ENCODE data around the gene TMEFF2.

Gene TMEFF2

DNA sequence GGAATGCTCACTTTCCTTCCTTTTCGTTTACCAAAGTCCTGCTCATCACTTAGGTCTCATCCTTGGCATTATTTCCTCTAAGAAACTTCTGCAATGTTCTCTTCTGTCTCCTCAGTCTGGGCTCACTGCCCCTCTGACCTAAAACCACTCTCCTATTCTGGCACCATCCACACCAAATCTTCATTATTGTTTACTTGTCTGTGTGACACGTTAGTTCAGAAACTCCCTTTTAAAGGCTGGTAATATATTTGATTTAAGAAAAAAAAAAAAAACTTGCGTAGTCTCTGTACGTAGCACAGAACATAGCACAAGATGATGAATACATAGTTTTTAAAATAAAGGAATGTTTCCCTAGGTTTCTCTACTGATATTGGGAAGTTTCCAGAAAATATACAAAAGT is 229.0 kb downstream of the TMEFF2 start:
- no peak for DNase-seq (ENCODE audit: low read depth)

DNA sequence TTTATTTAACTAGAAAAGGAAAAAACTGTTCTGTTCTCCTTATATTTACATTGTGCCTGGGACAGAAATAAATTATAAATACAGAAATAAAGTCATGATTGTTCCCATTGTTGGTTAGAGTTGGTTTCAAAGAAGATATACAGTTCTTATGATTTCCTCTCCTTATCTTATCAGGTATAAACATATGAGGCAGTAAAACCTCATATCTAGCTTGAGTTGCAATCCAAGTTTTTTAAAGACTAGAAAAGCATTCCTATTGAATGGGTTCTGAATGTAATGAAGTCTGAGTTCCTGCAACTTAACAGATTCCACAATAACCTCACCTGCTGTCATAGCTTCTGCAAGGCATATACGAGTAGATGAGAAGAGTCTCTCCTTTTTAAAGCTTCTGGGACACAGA is 233.2 kb downstream of the TMEFF2 start:
- no peak for DNase-seq (ENCODE audit: low read depth)

DNA sequence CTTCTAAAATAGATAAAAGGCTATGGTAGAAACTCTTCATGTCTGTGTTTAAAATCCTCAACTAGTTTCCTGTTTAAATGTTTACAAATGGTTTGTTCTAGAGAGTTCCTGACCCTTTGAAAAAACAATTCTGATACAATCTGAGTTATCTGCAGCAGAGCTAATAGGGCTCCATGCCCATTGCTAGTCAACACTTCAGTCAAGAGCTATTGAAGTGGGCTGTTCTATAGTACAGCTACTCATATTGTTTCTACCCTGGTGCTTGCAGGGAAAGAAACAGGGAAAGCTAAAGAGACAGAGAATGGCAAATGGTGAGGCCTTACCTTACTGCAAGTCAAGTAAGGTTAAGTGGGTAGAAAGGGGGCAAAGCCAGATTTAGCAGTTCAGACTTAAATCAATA is 235.5 kb downstream of the TMEFF2 start:
- DNase-seq (ENCODE audit: low read depth) = no peak

DNA sequence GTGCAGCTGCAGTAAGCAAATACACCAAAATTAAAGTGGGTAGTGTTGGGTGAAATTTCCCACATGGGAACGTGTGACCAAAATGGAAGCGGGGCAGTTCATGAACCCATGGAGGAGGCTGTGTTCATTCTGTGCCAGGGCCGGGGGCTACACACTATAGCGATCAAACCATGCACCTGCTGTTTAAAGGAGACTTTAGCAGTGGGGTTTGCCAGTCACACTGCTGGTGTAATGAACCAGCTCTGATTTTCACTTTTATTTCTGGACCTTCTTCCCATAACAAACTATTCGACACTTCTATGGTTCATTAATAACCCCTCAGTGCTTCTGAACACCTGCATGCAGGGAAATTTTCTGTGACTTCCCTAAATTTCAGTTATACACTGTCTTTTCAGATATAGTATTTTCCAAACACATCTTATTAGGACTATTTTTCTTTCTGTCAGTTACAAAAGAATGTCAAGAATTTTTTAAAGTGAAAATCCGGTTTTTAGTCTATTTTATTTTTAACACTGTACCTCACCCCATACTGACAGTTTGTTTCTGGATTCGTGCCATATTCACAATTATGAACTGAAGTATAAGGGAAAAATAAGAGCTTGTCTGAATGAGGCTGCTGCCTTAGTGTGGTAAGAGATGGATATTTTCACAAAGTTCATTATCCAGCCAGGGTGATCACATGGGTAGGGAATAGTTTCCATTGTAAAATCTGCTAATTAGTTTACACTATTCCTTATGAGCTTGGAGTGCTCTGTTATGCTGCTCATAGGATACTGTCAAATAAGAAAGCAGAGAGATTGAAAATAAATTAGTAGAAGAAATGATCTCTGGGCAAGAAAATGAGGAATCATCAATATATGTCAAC is 236.5 kb downstream of the TMEFF2 start:
- DNase-seq (ENCODE audit: low read depth) = no peak

DNA sequence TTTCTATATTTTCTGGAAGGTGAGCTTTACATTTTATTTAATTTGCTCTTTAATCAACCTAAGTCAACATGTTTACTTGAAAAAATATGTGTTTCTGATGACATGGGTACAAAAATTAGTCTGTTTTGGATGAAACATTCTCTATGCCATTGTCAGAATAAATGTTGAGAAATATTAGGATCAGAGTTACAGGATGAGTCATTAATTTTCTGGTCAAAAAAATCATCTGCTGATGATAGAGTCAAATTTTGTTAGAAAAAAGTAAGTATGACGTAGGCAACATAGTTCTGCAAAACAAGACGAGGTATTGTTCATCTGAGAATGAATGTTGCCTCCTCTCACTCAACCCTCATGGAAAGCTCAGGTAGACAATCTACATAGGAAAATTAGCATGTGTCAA is 240.3 kb downstream of the TMEFF2 start:
- no peak for DNase-seq (ENCODE audit: low read depth)

DNA sequence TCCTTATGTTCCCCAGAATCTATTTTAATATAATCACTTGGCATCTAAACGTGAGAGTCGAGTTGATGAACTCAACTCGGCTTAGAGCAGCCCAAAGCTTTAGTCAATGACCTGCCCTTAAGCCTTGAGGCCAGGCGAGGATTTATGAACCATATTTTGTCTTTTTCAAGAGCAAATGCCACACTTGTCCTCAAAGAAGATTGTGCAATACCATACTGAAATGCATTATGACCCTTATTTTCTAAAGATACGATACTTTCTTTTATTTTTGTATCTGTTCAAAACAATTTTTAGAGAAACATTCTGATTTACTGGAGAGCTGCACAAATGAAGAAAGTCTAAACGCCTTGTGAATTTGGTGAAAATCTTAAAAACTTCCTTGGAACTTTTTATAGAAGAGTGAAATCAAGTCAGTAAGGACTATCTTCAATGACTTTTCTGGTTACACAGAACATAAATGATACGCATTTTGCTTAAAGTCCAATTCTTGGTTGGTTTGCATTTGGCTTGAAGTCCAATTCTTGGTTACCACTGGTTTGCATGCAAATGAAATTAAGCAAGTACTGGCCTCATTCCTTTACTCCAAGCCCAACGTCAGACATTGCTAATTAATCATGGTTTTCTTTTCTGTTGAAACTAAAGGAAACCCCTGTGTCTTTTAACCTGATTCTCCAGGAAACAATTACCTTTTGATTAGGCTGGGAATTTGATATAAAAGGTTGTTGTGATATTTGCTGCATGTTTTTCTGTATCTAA is 242.0 kb downstream of the TMEFF2 start:
- no peak for DNase-seq (ENCODE audit: low read depth)

DNA sequence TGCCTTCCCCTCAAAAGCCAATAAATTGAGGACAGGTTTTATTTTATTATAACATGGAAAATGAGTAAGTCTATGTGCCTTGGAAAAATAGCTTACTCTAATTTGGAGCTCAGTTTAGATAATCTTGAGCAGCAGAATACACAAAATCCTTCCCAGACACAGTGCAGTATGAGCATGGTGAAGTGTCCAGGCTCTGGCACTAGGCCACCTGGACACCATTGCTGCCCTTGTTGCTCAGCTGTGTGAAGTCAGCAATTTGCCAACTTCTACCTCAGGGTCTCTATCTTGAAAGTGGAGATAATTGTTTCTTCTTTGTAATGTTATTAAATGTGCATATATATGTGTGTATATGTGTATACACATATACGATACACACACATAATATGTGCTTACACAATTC is 242.9 kb downstream of the TMEFF2 start:
- no peak for DNase-seq (ENCODE audit: low read depth)

DNA sequence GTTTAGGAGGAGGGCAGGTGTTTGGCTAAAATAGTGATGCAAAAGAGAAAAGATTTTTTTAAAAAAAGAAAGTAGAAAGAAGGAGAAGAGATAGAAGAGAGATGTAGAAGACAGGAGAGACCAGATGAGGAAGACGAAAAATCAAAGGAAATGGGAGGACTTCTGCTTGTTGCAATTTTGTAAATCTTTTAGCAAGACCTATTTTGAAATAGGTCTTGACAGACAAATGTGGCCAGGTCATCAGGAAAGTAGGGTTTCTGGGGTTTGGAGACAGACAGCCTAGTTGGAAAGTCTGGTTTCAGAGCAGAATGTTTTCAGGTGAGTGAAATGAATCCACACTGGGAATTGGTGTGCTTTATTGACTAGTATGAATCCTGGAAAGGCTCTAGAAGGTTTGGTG is 243.4 kb downstream of the TMEFF2 start:
- no peak for DNase-seq (ENCODE audit: low read depth)

DNA sequence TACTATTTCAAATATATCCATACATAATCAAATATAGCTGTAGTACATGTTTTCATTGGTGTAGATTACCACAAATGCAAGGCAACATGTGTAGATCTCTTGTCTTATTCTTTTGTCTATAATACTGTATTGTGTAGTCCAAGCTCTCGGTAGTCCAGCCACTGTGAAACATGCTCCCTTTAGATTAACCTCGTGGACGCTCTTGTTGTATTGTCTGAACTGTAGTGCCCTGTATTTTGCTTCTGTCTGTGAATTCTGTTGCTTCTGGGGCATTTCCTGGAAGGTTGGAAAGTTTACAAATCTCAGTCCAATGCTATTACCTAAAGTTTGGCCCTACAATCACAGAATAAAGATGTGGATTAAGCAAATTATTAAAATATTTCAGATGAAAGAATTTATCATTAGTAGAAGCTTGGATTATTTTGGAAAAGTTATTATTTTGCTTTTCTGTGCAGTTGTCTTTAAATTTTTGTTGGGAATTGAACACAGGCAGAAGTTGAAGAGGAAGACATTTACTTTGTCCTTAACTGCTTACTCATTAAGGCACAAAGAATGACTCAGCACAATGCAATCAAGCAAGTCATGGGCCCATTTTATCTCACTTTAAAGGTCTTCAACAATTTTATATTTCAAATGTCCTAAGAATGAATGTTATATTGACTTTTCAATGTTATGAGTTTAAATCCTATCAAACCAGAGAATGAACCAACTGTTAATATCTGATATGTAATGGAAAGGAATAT is 244.4 kb downstream of the TMEFF2 start:
- DNase-seq (ENCODE audit: low read depth) = no peak

DNA sequence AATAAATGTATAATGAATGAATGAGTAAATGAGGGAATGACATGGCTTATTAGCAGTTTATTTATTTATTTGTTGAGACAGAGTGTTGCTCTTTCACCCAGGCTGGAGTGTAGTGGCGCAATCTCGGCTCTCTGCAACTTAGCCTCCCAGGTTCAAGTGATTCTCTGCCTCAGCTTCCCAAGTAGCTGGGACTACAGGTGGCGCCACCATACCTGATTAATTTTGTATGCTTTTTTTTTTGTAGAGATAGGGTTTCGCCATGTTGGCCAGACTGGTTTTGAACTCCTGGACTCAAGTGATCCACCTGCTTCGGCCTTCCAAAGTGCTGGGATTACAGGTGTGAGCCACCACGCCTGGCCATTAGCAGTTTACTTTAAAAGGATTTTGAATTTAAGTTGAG is 247.5 kb downstream of the TMEFF2 start:
- DNase-seq (ENCODE audit: low read depth) = no peak

DNA sequence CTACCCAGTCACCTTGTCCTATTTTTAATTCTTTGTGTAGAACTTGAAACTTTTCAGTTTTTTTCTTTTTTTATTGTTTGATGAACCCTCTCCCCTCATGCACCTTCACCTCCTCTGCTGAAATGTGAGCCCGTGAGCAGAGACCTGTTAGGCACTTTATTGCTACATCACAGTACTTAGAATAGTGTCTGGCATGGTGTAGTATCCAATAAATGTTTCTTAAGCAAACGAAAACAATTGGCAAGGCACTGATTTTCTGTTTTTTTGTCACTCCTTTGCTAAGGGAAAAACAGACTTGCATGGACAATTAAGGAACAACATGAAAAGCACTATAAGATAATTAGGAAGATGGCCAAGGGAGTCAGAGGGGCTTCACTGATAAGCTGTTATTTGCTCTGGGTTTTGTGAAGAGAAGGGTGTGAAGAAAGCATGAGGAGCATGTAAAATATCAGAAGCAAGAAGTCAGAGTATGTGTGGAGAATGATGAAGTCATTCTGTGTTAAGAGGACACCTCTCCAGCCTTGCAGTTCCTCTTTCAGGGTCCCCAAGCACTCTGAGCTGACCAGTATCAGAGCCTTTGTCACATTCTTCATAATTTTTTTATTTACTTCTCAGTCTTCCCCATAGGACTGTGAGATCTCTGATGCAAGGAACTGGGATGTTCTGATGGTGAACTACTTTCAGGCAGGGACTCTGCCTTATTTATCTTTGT is 248.1 kb downstream of the TMEFF2 start:
- no peak for DNase-seq (ENCODE audit: low read depth)

DNA sequence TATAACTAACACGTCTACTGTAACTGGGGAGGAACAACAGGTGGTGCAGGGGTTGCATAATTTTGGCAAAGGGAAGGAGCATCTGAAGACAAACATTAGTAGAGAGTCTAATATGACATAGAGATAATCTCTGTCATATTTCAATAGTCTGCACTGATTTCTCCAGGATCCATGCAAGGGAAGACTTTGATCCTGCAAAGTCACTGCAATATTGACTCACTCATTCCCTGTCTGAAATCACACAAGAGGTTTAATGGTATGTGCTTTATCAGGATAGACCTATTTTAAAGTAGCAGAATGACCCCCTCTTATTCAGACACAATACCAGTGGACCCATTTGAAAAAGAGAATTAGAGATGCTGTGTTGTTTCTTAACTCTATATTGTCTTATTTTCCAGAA is 249.1 kb downstream of the TMEFF2 start:
- no peak for DNase-seq (ENCODE audit: low read depth)

DNA sequence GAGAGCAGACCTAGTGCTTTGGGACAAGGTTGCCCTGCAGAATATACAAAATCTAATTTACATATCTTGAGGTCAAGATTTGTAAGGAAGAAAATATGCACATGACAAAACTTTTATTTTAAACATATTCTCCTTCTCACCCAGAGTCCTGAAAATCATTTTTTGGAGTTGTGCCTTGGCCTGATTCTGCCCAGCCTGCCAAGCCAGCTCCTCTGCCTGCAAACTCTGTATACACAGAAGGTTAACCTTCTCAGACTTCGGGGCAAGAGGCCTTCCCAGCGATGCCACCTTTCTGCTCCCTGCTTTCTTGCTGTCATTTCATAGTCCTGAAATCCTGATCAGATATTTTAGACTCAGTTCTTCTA is 252.0 kb downstream of the TMEFF2 start:
- DNase-seq (ENCODE audit: low read depth) = no peak

DNA sequence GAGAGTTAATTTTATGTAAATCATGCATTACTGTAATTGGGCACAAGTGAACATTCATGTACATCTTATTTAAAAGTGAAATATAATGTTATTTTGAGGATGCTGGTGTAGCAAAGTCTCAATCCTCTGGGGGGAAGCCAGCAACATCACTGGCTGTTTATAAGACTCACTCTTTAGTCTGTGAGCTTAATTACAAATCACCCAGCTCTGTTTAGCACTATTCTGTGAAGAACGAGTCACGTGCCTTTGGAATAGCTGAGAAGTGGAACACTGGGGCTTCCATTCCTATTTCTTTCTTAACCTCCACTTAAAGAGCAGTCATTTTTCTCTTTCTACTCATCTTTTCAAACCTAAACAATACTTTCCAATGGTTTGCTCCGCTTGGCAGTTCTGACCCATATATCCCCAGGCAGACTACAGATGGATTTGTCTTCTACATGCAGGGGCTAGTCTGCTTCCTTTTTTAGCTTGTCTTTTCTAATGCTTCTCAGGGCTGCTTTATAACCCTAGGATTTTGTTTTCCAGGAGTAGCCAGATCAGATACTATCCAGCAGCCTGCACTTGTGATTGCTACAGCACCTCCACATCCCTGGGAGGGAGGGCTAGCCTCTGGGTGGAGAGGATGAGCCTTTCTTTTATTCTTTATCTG is 252.5 kb downstream of the TMEFF2 start:
- DNase-seq (ENCODE audit: low read depth) = no peak

DNA sequence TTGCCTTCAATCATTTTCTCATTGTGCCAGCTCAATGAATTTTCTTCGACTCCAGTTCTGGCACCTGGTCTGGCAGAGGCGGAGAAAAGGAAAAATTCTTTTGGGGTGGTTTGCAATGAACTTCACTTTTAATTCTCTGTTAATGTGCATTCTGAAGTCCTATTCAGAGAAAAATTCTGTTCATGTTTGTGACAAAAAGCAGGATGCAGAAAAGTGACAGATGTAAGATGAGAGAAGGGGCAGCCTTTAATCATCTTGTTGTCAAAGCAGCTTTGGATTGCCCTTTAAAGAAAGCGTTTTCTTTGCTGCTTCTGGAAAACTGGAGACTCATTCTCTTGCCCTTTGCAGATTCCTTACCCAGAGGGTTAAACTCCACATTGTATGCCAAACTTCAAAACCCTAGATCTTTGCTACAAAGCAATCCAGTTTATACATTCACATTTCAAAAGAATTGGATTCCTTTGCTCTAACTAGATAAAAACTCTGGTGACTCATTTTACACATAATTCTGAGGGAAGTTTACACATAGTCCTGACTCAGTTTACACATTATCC is 253.3 kb downstream of the TMEFF2 start:
- no peak for DNase-seq (ENCODE audit: low read depth)

DNA sequence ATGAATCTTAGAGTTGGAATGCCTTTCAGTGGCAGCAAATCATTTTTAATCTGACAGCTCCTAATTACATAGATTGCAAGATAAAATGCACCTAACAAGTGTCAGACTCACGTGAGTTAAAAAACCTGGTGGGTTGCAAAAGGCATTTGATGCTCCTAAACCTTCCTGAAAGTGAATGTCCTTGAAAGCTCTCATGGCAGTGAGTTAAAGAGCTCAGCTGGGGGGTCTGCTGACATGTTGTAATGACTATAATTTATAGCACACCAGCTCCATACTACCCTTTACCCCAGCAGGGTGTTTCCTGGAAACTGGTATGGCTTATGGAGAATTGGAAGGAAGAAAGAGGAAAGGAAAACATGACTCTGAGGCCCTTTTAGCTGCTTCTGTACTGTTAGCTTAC is 256.0 kb downstream of the TMEFF2 start:
- no peak for DNase-seq (ENCODE audit: low read depth)

DNA sequence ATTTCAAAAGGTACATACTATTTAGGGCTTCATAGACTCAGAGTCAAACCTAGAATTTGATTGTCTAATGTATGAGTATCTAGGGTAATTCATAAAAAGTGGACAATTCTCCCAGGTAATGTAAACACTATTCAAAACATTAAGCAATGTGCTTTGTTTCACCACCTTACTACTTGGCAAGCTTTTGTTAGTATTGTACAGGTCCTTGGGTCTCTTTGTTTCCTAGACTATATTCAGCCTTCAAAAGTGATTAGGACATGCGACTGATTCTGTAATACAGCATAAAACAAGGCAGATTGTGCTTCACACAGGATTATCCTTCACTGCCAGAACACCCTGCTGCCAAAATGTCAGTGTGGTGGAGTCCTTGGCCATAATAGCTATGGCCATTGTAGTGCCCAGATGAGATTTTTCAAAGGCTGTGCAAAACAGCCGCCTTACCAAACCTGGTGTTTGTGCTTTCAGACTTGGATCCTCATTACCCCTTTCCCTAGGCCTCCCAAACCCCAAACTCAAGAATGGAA is 257.8 kb downstream of the TMEFF2 start:
- no peak for DNase-seq (ENCODE audit: low read depth)

DNA sequence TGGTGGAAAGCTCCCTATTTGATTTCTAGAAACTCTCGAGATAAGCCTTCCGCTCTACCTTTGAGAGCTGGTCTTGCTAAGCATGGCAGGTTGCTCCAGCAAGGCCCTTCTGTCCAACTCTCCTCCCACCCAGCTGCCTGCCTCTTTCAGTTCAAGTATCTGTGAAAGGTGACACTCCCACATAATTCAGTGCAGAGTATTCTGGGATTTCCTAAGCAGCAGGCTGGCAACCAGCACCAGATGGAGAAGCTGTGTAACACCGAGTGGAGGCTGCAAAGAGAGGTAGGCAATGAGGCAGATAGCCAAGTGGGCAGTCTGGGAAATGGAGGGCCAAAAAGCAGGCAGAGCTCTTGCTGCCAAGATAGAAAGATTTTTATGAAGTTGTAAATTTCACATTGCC is 259.5 kb downstream of the TMEFF2 start:
- no peak for DNase-seq (ENCODE audit: low read depth)

DNA sequence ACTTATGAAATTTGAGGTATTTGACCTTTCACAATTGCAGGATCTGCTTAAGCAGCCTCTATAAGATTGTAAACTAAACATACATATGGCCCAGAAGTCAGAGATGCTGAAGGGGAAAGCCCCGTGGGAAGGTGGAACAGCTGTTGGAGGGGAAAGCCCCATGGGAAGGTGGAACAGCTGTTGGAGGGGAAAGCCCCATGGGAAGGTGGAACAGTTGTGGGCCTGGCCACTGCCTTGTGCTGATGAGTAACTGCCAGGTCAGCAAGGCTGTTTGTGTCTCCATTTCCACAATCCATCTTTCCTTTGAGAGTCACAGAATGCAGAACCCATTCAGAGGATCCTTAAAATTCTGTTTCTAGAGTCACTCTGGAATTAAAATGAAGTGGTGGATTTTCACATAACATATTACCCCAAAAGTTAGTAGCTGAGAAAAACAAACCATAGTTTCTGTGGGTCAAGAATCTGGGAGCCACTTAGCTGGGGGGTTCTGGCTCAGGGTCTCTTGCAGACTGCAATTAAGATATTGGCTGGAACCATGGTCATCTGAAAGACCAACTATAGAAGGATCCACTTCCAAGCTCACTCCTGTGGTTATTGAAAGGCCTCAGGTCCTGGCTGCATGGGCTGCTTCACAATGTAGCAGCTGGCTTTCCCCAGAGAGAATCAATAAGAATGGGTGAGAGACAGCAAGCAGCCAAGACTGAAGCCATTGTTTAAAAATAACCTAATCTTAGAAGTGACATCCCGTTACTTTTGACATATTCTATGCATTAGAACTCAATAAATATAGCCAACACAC is 261.2 kb downstream of the TMEFF2 start:
- DNase-seq (ENCODE audit: low read depth) = no peak

DNA sequence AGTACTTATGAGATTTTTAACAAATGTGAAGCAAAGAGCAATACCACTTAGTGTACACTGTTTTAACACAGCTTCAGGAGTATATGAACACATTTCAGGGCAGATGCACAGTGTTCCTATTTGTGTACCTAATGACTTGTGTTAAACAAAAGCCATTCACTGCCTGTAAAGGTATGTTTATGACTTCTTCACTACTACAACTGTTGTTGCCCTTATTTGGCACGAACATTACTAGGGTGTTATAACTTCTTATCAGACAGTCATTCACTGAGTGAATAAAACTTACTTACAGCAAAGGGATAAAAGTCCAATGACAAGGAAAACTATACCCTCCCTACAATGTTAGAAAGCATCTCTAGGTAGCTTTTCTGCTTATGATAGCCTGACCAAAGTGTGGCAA is 262.4 kb downstream of the TMEFF2 start:
- DNase-seq (ENCODE audit: low read depth) = no peak
